Measurements from ENCODE around the gene KDSR. TPM values are rescaled to one million over a fixed set of nuclear protein-coding genes. Genes with fewer than 3 reads are reported as not detected.

The KDSR gene
- total RNA-seq, 1 donor from 2014 or later = 77.5 TPM

DNA sequence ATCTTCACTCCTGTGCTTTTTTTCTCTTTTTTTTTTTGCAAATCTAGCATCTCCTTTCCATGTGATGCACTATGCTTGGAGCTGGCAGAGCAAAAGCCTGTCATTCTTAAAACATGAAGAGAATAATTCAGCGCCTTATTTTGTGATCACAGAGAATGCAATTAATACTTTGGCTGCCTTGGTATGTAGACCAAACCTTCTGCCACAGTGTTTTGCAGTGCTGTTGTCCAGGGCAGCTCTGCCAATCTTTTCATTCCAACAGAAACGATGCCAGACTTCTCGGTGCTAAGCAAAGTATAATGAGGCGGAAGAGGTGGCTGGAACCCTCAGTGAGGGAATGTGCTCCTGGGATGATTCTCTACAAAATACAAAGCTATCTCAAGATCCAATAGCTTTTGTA, 73.1 kb downstream of the KDSR start:
- Histone ChIP-seq H3K4me3 (no peak overlapping the region), H3K36me3 (no peaks in the 10 kb centered on the region), H3K9me3 (no peaks in the 10 kb centered on the region), H3K4me1 (peaks cover 15% of the 10 kb centered on the region), H3K27ac (no peak overlapping the region), H3K27me3 (no peaks in the 10 kb centered on the region)
- ATAC-seq (no peak), DNase-seq (no peak)
- intact Hi-C loops (cut with DNase I) = no loop called here
- TF ChIP-seq, protein P1, sequence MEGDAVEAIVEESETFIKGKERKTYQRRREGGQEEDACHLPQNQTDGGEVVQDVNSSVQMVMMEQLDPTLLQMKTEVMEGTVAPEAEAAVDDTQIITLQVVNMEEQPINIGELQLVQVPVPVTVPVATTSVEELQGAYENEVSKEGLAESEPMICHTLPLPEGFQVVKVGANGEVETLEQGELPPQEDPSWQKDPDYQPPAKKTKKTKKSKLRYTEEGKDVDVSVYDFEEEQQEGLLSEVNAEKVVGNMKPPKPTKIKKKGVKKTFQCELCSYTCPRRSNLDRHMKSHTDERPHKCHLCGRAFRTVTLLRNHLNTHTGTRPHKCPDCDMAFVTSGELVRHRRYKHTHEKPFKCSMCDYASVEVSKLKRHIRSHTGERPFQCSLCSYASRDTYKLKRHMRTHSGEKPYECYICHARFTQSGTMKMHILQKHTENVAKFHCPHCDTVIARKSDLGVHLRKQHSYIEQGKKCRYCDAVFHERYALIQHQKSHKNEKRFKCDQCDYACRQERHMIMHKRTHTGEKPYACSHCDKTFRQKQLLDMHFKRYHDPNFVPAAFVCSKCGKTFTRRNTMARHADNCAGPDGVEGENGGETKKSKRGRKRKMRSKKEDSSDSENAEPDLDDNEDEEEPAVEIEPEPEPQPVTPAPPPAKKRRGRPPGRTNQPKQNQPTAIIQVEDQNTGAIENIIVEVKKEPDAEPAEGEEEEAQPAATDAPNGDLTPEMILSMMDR (IDR thresholded peaks at IDR 0.05) = no peak

DNA sequence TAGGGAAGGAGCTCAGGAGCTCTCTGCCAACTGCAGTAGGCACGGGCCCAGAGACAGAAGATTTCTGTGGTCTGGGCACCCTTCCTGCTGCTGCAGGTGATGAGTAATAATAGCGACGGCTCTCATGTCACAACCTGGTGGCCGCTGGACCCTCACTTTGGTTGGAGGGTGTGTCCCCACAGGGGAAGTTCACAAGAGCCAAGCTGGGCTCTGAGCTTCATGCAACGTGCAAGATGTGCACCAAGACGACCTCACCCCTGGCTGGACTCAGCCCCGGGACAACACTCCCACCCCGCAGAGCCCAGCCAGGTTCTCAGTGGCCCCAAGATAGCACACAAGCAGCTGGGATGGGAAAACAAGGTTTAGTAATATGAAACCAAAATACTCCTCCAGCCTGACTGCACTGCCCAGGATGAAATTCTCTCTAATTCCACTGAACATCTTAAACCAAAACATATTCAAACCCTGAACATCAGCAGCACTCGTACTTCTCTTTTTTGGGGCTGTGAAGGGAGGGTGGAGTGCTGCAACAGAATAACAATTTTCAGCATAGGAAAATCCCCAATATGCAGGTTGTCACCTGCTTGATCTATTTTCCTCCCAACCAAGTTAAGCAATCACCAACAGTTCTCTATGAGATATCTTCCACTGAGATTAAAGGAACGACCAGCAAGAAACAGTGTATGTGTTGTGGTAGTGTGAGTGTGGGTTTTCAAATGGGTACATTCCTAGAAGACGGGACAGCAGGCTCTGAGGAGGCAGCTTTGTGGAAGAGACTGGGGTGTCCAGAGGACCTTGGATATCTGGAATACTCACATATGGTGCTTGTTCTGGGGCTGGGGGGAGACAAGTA, 73.9 kb downstream of the KDSR start:
- peak; percentile 17 for ATAC-seq
- H3K4me3 ChIP-seq = no peak overlapping the region
- TF ChIP-seq, protein P1 (IDR thresholded peaks at IDR 0.05) = no peak
- intact Hi-C loops (cut with DNase I) = no loop called here
- H3K36me3 ChIP-seq = no peaks in the 10 kb centered on the region
- no peaks in the 10 kb centered on the region for H3K9me3 ChIP-seq
- H3K27ac ChIP-seq = no peak overlapping the region
- H3K27me3 ChIP-seq = no peaks in the 10 kb centered on the region
- peaks cover 18% of the 10 kb centered on the region for H3K4me1 ChIP-seq
- no peak for DNase-seq

DNA sequence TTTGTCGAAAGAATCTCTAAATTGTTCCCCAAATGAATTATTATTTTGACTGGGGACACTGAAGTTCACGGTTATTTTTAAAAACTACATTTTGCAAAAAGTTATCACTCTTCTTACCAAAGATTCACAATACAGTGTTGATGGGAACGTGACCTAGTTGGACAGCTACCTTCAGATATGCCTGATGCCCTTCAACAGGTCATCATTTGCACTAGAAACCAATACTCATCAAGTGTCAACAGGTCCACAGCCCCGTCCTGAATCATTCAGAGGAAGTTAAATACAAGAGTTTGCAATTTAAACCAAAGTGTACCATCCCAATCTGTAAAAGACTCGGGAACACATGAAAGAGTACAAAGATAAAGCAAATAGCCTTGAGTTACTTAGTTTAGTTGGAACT, 75.7 kb downstream of the KDSR start:
- DNase-seq (no peak), ATAC-seq (no peak)
- TF ChIP-seq, protein P1 (IDR thresholded peaks at IDR 0.05) = no peak
- no peak overlapping the region for H3K4me3 ChIP-seq
- H3K4me1 ChIP-seq = peaks cover 29% of the 10 kb centered on the region
- no peaks in the 10 kb centered on the region for H3K9me3 ChIP-seq
- no peaks in the 10 kb centered on the region for H3K27me3 ChIP-seq
- intact Hi-C loops (cut with DNase I) = no loop called here
- H3K27ac ChIP-seq = no peak overlapping the region
- H3K36me3 ChIP-seq = no peaks in the 10 kb centered on the region

DNA sequence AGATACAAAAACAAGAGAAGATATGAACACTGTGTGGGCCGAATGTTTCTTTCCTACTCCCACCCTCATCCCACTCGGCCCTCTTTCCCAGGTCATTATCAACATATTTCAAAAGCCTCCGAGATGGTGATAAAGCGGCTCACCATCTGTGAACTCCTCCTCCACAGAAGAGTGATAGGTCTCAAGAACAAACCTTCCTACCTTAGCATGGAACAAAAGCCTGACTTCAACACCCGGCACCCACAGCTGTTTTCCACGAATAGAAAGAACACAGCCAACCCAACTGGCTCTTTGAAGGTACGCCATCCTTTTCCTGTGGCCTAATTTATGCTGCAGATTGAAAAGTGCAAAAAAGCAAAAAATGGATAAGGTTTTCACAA, 76.2 kb downstream of the KDSR start:
- no peaks in the 10 kb centered on the region for H3K9me3 ChIP-seq
- H3K27me3 ChIP-seq = no peaks in the 10 kb centered on the region
- DNase-seq (no peak), ATAC-seq (no peak)
- H3K36me3 ChIP-seq = no peaks in the 10 kb centered on the region
- intact Hi-C loops (cut with DNase I) = no loop called here
- peaks cover 29% of the 10 kb centered on the region for H3K4me1 ChIP-seq
- H3K4me3 ChIP-seq = no peak overlapping the region
- TF ChIP-seq, protein P1 (IDR thresholded peaks at IDR 0.05) = no peak
- H3K27ac ChIP-seq = no peak overlapping the region

DNA sequence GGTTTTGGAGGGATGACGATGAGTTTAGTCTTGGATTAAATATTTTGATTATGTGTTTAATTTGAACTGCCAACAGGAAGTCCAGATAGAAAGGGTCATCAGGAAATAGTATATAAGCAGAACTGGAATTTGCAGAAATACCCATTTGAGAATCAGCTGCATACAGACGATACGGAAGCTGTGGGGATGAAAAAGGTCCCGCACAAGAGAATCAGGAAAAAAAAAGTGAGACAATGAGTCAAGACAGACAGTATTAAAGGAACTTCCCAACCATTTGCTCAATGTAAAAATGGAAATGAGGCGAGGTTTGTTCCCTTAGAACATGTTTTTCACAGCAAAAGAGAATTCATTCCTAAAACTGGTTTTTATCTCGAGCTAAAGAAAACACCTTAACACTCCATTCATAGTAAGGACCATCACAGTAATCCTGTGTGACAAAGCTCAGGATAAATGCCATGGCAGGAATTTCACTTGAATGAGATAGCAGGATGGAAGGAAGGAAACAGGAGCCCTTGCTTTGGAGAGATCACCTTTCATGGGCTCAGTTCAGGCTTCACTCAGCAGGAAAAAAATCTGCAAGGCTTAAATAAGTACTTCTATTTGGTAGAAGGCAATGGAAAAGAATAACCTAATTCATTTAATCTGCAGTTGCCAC, 76.7 kb downstream of the KDSR start:
- no peak overlapping the region for H3K27ac ChIP-seq
- intact Hi-C loops (cut with DNase I) = no loop called here
- peak; percentile 31 for ATAC-seq
- H3K36me3 ChIP-seq = no peaks in the 10 kb centered on the region
- no peak overlapping the region for H3K4me3 ChIP-seq
- DNase-seq = no peak
- H3K9me3 ChIP-seq = no peaks in the 10 kb centered on the region
- H3K4me1 ChIP-seq = peaks cover 29% of the 10 kb centered on the region
- TF ChIP-seq, protein P1 (IDR thresholded peaks at IDR 0.05) = no peak
- H3K27me3 ChIP-seq = no peaks in the 10 kb centered on the region

All from upper lobe of right lung (tissue), 1 donor.